NCI-H2227 (cell line): ENCODE results near the gene S1PR5.
A peak's percentile ranks its signal among the peaks of the same experiment; 100 is the strongest.

ENCODE experiments used
- DNase-seq: peaks from one replicate; lab custom pipeline; 2025; ENCODE audit not compliant: unreplicated experiment; lab: John Stamatoyannopoulos, UW

The S1PR5 gene

GRCh38 chr19:10473192-10473591, 44.1 kb downstream of the S1PR5 start:
- DNase-seq: no peak

GRCh38 chr19:10471909-10472308, 45.3 kb downstream of the S1PR5 start:
- peak; percentile 33 for DNase-seq

DNA sequence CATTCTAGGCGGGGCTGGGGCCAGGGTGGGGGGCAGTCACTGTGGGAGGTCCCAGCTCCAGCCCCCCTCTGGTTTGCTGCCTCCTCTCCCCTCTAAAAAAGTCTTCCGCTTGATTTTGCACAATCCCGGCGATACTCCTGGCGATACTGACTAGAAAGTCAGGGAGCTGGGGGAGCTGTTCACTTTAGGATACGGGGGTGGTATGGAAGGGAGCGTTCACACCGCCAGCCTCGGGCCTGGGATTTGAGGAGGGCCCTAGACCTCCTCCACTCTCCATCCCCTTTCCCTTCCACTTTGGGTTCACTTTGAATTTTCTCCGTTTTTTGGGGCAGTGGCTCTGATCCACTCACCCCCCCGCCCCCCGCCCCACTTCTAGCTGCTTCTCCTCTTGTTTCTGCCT, 49.1 kb downstream of the S1PR5 start:
- no peak for DNase-seq

DNA sequence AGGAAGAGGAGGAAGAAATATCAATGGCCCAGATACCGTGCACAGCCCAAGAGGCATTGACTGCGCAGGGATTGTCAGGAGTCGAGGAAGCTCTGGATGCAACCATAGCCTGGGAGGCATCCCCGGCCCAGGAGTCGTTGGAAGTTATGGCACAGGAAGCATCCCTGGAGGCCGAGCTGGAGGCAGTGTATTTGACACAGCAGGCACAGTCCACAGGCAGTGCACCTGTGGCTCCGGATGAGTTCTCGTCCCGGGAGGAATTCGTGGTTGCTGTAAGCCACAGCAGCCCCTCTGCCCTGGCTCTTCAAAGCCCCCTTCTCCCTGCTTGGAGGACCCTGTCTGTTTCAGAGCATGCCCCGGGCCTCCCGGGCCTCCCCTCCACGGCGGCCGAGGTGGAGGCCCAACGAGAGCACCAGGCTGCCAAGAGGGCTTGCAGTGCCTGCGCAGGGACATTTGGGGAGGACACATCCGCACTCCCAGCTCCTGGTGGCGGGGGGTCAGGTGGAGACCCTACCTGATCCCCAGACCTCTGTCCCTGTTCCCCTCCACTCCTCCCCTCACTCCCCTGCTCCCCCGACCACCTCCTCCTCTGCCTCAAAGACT, 50.0 kb downstream of the S1PR5 start:
- no peak for DNase-seq

DNA sequence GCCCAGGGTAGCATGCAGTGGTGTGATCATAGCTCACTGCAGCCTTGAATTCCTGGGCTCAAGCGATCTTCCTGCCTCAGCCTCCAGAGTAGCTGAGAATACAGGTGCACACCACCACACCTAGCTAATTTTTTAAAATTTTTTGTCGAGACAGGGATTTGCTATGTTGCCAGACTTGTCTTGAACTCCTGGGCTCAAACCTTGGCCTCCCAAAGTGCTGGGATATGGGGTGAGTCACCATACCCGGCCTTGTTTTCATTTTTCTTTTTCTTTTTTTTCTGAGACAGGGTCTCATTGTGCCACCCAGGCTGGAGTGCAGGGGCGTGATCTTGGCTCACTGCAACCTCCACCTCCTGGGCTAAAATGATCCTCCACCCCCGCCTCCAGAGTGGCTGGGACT, 52.8 kb downstream of the S1PR5 start:
- no peak for DNase-seq
